ENCODE data around the gene TRIO. TPM values are rescaled to one million over a fixed set of nuclear protein-coding genes. Genes with fewer than 3 reads are reported as not detected.

The TRIO gene
- total RNA-seq, 1 experiment from 2014 or later: 150 TPM

- in situ Hi-C loops (cut with HindIII; ENCODE audit: low pct_unique_long_range_greater_than_20kb, low sequenced_read_pairs): no loop called here
- no peak for DNase-seq (ENCODE audit: low read depth, low spot score)
Observed at GRCh38 chr5:14469551-14470377, 326.6 kb downstream of the TRIO start.

DNA sequence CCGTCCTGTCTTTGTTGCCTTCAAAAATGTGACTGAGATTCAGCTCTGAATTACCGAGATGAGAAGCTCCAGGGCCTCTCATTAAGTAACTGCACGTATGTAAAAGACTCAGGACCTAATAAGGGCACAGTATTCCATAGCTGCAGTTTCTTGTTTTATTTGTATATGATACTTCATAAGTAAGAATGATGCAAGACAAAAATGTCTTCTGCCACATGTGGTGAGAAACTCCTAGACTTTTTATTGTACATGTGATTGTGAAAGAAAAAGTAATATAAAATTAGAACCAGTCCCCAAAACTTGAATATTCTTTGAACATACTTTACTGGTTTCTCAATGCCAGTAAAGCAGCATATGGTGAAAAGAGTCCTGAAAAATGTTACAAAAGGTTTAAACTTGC, 328.4 kb downstream of the TRIO start:
- in situ Hi-C loops (cut with HindIII; ENCODE audit: low pct_unique_long_range_greater_than_20kb, low sequenced_read_pairs): no loop called here
- DNase-seq (ENCODE audit: low read depth, low spot score): no peak

- DNase-seq (ENCODE audit: low read depth, low spot score): no peak
- in situ Hi-C loops (cut with HindIII; ENCODE audit: low pct_unique_long_range_greater_than_20kb, low sequenced_read_pairs): no loop called here
Observed at GRCh38 chr5:14472986-14473567, 329.9 kb downstream of the TRIO start.

GRCh38 chr5:14475045-14475444, 331.9 kb downstream of the TRIO start:
- in situ Hi-C loops (cut with HindIII; ENCODE audit: low pct_unique_long_range_greater_than_20kb, low sequenced_read_pairs): no loop called here
- no peak for DNase-seq (ENCODE audit: low read depth, low spot score)

DNA sequence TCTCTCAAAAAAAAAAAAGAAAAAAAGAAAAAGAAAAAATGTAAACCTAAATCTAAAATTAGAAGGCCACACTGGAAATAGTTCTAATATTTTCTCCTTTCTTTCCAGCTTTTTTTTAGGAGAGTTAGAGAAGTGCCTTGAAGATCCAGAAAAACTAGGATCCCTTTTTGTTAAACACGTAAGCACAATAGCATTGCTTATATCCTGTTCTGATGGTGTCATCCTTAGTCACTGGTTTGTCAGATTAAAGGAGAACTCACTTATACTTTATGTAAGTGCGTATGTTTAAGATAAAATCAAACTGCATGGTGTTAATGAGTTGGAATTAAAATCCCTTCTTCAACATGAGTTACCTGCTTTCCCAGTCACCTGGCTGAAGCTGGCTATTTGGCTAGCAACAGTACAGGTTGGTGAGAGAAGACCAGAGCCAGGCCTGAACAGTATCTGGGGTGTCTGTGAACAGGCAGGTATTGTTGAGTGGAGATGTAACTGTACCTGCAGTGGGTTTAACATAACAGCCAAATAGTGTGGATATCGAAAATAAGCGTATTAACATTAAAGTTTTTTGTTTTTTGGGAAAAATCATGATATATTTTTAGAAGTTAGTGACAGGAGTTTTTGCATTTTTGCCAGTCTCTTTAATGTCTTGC, 333.8 kb downstream of the TRIO start:
- no peak for DNase-seq (ENCODE audit: low read depth, low spot score)
- in situ Hi-C loops (cut with HindIII; ENCODE audit: low pct_unique_long_range_greater_than_20kb, low sequenced_read_pairs): no loop called here

GRCh38 chr5:14479143-14479696, 336.1 kb downstream of the TRIO start:
- in situ Hi-C loops (cut with HindIII; ENCODE audit: low pct_unique_long_range_greater_than_20kb, low sequenced_read_pairs): no loop called here
- no peak for DNase-seq (ENCODE audit: low read depth, low spot score)

GRCh38 chr5:14481349-14481748, 338.2 kb downstream of the TRIO start:
- no peak for DNase-seq (ENCODE audit: low read depth, low spot score)
- in situ Hi-C loops (cut with HindIII; ENCODE audit: low pct_unique_long_range_greater_than_20kb, low sequenced_read_pairs): no loop called here

- in situ Hi-C loops (cut with HindIII; ENCODE audit: low pct_unique_long_range_greater_than_20kb, low sequenced_read_pairs): no loop called here
- no peak for DNase-seq (ENCODE audit: low read depth, low spot score)
Observed at GRCh38 chr5:14482085-14482484, 338.9 kb downstream of the TRIO start.

- in situ Hi-C loops (cut with HindIII; ENCODE audit: low pct_unique_long_range_greater_than_20kb, low sequenced_read_pairs): no loop called here
- no peak for DNase-seq (ENCODE audit: low read depth, low spot score)
Observed at GRCh38 chr5:14483504-14484157, 340.5 kb downstream of the TRIO start.

GRCh38 chr5:14486486-14486885, 343.3 kb downstream of the TRIO start:
- in situ Hi-C loops (cut with HindIII; ENCODE audit: low pct_unique_long_range_greater_than_20kb, low sequenced_read_pairs): no loop called here
- no peak for DNase-seq (ENCODE audit: low read depth, low spot score)

DNA sequence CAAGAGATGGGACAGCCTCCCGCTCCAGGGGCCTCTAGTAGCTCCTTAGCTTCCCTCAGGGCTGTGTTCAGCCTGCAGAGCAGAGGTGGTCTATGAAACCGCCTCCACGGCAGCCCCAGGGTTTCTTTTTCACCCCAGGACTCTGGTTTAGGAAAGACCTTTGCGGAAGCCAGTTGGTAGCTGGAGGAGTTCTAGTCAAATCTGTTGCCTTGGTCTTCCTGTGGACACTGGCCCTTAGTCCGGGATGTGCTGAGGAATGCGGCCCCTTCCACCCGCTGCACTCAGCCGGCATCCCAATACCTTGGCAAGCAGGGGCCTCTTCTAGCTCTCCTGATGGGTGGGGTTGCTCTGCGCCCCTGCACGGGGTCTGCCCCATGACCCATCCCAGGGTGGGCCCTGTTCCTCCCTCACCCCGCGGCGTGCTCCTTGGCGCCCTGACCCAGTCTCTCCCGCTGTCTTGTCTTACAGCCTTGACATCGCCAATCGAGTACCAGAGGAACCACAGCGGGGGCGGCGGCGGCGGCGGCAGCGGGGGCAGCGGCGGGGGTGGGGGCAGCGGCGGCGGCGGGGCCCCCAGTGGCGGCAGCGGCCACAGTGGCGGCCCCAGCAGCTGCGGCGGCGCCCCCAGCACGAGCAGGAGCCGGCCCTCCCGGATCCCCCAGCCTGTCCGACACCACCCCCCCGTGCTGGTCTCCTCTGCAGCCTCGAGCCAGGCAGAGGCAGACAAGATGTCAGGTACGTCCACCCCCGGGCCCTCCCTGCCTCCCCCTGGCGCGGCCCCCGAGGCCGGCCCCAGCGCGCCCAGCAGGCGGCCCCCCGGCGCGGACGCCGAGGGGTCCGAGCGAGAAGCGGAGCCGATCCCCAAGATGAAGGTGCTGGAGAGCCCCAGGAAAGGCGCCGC, 344.1 kb downstream of the TRIO start:
- DNase-seq (ENCODE audit: low read depth, low spot score): no peak
- in situ Hi-C loops (cut with HindIII; ENCODE audit: low pct_unique_long_range_greater_than_20kb, low sequenced_read_pairs): no loop called here

DNA sequence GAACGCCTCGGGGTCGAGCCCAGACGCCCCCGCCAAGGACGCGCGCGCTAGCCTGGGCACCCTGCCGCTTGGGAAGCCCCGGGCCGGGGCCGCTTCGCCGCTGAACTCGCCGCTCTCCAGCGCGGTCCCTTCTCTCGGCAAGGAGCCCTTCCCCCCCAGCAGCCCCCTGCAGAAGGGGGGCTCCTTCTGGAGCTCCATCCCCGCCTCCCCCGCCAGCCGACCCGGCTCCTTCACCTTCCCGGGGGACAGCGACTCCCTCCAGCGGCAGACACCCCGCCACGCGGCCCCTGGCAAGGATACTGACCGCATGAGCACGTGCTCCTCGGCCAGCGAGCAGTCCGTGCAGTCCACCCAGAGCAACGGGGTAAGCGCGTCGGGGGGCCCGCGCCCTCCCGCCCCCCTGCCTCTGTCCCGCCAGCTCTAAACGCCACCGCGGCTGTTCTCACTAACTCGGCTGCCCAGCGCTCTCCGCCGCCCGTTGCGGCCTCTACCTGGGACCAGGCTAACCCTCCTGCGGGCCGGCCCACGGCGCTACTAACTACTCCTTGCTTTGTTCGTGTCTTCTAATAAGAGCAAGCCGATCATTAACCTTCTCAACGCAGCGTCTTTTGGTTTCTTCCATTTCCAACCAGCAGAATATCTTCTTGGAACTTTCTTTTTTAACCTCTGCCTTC, 344.9 kb downstream of the TRIO start:
- DNase-seq (ENCODE audit: low read depth, low spot score): no peak
- in situ Hi-C loops (cut with HindIII; ENCODE audit: low pct_unique_long_range_greater_than_20kb, low sequenced_read_pairs): no loop called here

GRCh38 chr5:14488709-14489108, 345.6 kb downstream of the TRIO start:
- in situ Hi-C loops (cut with HindIII; ENCODE audit: low pct_unique_long_range_greater_than_20kb, low sequenced_read_pairs): no loop called here

GRCh38 chr5:14489643-14490042, 346.5 kb downstream of the TRIO start:
- in situ Hi-C loops (cut with HindIII; ENCODE audit: low pct_unique_long_range_greater_than_20kb, low sequenced_read_pairs): no loop called here
- no peak for DNase-seq (ENCODE audit: low read depth, low spot score)

More at GRCh38 chr5:14488709-14489108, 345.6 kb downstream of the TRIO start:
- no peak for DNase-seq (ENCODE audit: low read depth, low spot score)

GRCh38 chr5:14490309-14490711, 347.2 kb downstream of the TRIO start:
- DNase-seq (ENCODE audit: low read depth, low spot score): no peak
- in situ Hi-C loops (cut with HindIII; ENCODE audit: low pct_unique_long_range_greater_than_20kb, low sequenced_read_pairs): no loop called here

DNA sequence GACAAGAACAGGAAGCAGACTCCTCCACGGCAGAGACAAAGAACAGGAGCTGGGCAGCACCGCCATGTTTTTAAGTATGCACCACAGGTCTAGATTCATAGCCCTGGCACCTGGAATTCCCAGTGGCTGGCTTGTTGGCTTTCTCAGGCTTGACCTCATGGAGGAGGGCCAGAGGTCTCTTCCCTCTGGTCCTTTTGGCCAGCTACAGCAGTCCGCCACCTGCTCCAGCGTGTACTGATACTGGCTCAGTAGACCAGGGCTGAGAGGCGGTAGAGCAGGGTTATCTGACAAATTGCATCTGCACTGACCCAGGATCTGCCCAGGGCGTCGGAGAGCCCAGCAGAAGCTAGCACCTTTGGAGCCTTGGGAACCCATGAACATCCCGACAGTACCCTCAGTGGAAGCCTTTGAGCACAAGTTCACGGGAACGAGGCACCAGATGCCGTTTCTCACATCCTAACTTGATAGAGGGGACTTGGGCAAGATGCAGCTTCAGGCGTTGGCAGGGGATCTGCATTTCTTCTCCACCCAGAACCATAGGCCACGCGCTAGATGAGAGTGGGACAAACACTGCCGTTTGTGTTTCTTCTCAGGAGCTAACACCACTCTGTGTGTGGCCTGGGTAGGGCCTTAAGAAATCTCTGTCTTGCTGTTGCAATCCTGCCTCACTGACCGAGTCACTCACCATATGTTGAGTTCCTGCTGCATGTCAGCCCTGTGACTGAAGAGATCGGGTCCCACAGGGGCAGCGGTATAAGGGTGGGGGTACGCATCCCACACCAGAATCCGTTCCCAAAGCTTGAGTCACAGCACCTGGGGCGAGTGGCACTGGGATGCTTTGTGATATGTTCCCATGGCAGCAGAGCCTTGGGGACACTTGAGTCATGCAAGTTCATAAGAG, 348.1 kb downstream of the TRIO start:
- in situ Hi-C loops (cut with HindIII; ENCODE audit: low pct_unique_long_range_greater_than_20kb, low sequenced_read_pairs): no loop called here
- DNase-seq (ENCODE audit: low read depth, low spot score): no peak
